ENCODE measurements around the gene ALG3.

The ALG3 gene

DNA sequence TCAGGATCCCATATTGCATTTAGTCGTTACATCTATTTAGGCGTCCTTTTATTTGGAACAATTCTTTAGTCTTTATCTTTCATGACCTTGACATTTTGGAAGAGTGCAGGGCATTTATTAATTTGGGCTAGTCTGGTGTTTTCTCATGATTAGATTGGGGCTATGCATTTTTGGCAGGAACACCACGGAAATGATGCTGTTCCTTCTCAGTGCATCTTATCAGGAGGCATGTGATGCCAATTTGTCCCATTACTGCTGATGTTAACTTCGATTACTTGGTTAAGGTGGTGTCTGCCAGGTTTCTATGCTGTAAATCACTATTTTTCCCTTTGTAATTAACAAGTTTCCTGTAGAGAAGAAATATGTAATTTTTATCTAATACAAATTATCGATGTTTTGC lies 37.5 kb downstream of the ALG3 start:
- ChIA-PET CTCF (interaction anchor here (1.1 kb wide), 1 partner anchor 16 kb away, joined by 3 read pairs; no protein-coding TSS in a partner anchor), POLR2A (no interaction called here)
- TF ChIP-seq, protein P1, sequence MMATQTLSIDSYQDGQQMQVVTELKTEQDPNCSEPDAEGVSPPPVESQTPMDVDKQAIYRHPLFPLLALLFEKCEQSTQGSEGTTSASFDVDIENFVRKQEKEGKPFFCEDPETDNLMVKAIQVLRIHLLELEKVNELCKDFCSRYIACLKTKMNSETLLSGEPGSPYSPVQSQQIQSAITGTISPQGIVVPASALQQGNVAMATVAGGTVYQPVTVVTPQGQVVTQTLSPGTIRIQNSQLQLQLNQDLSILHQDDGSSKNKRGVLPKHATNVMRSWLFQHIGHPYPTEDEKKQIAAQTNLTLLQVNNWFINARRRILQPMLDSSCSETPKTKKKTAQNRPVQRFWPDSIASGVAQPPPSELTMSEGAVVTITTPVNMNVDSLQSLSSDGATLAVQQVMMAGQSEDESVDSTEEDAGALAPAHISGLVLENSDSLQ (IDR thresholded peaks at IDR 0.05) = no peak
- TF ChIP-seq FOXM1 (IDR thresholded peaks at IDR 0.05; ENCODE audit: borderline replicate concordance) (no peak), CTBP1 (IDR thresholded peaks at IDR 0.05; ENCODE audit: borderline replicate concordance) (no peak), ARNT (IDR thresholded peaks at IDR 0.05) (no peak), L3MBTL2 (conservative IDR thresholded peaks at IDR 0.05) (no peak), HDGF (IDR thresholded peaks at IDR 0.05; ENCODE audit: borderline replicate concordance) (no peak), BHLHE40 (IDR thresholded peaks at IDR 0.05; ENCODE audit: borderline replicate concordance) (no peak), SUZ12 (IDR thresholded peaks at IDR 0.05) (no peak), FOXK2 (IDR thresholded peaks at IDR 0.05) (no peak), NFRKB (IDR thresholded peaks at IDR 0.05) (no peak), ELF4 (IDR thresholded peaks at IDR 0.05) (no peak), LEF1 (IDR thresholded peaks at IDR 0.05; ENCODE audit: borderline replicate concordance) (no peak), SP1 (IDR thresholded peaks at IDR 0.05) (no peak)

DNA sequence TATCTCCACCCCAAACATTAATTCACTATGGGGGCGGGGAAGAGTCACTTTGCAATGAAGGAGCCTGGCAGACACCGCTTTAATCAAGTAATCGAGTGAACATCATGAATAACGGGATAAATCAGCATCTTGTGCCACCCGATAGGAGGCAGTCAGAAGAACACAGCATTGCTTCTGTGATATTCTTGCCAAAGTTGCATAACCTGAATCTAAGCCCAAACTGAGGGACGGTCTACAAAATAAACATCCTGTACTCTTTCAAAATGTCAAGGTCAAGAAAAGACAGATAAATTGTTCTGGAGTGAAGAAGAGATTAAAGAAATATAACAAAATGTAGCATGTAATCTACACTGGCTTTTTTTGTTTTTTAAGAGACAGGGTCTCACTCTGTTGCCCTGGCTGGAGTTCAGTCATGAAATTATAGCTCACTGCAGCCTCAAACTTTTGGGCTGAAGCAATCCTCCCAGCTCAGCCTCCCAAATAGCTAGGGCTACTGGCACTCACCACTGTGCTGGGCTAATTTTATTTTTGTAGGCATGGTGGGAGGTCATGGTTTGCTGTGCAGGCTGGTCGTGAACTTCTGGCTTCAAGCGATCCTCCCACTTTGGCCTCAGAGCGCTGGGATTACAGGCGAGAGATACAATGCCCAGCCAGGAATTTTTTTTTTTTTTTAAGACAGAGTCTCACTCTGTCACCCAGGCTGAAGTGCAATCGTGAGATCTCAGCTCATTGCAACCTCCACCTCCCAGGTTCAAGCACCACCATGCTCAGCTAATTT lies 39.4 kb downstream of the ALG3 start:
- no peak for TF ChIP-seq FOXA1 (IDR thresholded peaks at IDR 0.05)
- TF ChIP-seq, protein P1 (IDR thresholded peaks at IDR 0.05) = no peak
- TF ChIP-seq BHLHE40 (IDR thresholded peaks at IDR 0.05; ENCODE audit: borderline replicate concordance) = no peak
- TF ChIP-seq NFRKB (IDR thresholded peaks at IDR 0.05) = no peak
- no peak for TF ChIP-seq ELF4 (IDR thresholded peaks at IDR 0.05)
- CTCF ChIA-PET = interaction anchor here (0.9 kb wide), 1 partner anchor 18 kb away, joined by 3 read pairs; no protein-coding TSS in a partner anchor
- no peak for DNase-seq (ENCODE audit: extremely low spot score)
- POLR2A ChIA-PET = no interaction called here

More for the DNA sequence above, 37.5 kb downstream of the ALG3 start:
- no peak for DNase-seq (ENCODE audit: extremely low spot score)

DNA sequence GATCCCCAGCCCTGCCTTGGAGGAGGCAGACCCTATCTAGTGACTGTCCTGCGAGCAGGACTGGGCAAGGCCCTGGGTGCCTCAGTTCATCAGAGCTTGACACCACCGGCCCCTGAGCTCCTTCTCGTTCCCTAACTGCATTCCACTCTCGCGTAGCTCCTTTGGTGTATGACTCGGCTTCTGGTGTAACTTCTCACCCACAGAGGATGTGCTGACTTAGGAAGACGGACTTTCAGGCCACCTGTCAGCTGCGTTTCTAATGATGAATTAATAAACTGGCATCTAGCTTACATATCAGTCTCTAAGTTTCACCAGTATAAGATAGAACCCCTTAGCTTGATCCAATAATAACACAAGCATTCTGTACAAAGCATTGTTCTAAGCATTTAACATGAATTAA lies 45.2 kb downstream of the ALG3 start:
- ChIA-PET CTCF (no interaction called here), POLR2A (no interaction called here)

DNA sequence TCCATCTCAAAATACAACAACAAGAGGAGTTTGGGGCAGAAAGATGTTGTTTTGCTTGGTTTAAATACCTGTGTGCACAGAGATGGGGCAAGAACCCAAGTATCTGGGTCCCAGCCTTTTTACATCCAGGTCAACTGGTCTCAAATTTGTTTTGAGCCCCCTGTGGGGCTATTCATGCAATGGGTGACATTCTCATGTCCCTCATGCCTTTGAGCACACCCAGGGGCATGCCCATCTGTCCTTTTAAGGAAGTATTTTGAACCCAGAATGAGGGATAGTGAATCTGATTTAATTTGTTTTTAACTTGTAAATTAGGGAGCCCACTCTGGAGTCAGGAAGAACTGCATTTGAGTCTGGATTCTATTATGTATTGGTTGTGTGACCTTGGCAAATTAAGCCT lies 47.9 kb downstream of the ALG3 start:
- TF ChIP-seq LEF1 (IDR thresholded peaks at IDR 0.05; ENCODE audit: borderline replicate concordance) = no peak
- no peak for TF ChIP-seq FOXA1 (IDR thresholded peaks at IDR 0.05)
- no peak for TF ChIP-seq SP1 (IDR thresholded peaks at IDR 0.05)
- no peak for TF ChIP-seq CTBP1 (IDR thresholded peaks at IDR 0.05; ENCODE audit: borderline replicate concordance)
- TF ChIP-seq FOXK2 (IDR thresholded peaks at IDR 0.05) = no peak
- TF ChIP-seq FOXM1 (IDR thresholded peaks at IDR 0.05; ENCODE audit: borderline replicate concordance) = no peak
- no peak for DNase-seq (ENCODE audit: extremely low spot score)
- ChIA-PET CTCF (no interaction called here), POLR2A (no interaction called here)

More for the DNA sequence above, 45.2 kb downstream of the ALG3 start:
- TF ChIP-seq NFRKB (IDR thresholded peaks at IDR 0.05) (no peak), HDGF (IDR thresholded peaks at IDR 0.05; ENCODE audit: borderline replicate concordance) (no peak), FOXK2 (IDR thresholded peaks at IDR 0.05) (no peak), CTBP1 (IDR thresholded peaks at IDR 0.05; ENCODE audit: borderline replicate concordance) (no peak), LEF1 (IDR thresholded peaks at IDR 0.05; ENCODE audit: borderline replicate concordance) (no peak)
- no peak for DNase-seq (ENCODE audit: extremely low spot score)

DNA sequence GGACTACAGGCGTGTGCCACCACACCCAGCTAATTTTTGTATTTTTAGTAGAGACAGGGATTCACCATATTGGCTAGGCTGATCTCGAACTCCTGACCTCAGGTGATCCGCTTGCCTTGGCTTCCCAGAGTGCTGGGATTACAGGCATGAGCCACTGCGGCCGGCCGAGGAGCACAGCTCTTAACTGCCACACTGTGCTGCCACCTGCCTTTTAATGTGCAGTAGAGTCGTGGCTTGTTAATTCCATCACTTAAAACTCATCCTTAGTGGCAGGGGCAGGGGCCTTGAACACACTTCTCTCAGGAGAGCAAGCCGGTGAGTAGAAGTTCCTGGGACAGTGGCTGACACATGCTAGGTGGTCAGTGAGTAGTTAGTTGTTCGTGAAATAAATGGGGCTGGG lies 50.3 kb downstream of the ALG3 start:
- TF ChIP-seq FOXM1 (IDR thresholded peaks at IDR 0.05; ENCODE audit: borderline replicate concordance) = no peak
- TF ChIP-seq L3MBTL2 (conservative IDR thresholded peaks at IDR 0.05) = no peak
- no peak for TF ChIP-seq SP1 (IDR thresholded peaks at IDR 0.05)
- no peak for TF ChIP-seq BHLHE40 (IDR thresholded peaks at IDR 0.05; ENCODE audit: borderline replicate concordance)
- TF ChIP-seq HDGF (IDR thresholded peaks at IDR 0.05; ENCODE audit: borderline replicate concordance) = no peak
- TF ChIP-seq ZNF384 (IDR thresholded peaks at IDR 0.05) = no peak
- no peak for TF ChIP-seq TARDBP (IDR thresholded peaks at IDR 0.05)
- CTCF ChIA-PET = interaction anchor here (0.5 to 0.7 kb wide), 2 partner anchors 42 to 183 kb away, joined by 4 to 5 read pairs; no protein-coding TSS in a partner anchor
- POLR2A ChIA-PET = no interaction called here
- no peak for DNase-seq (ENCODE audit: extremely low spot score)

DNA sequence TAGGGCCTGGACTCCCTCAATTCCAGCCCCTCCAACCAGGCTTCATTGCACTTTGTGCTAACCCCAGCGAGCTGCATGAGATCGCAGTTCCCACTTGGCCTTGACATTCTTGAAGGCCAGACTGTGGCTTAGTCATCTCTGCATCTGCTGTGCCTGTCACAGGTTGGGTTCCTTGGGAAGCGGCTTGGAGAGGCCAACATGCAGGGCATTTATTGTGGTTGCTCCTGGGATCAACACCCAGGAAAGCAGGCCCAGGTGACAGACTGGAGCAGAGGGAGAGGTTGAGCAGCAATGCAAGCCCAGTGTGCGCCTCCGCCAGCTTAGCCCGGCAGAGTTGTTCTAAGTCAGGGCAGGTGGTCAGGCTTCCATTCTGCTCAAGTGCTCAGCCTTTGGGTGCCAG lies 52.2 kb downstream of the ALG3 start:
- CTCF ChIA-PET = no interaction called here
- POLR2A ChIA-PET = interaction anchor here (1.2 kb wide), 1 partner anchor 62 kb away, joined by 3 read pairs; the partner anchor contains the start of gene EIF2B5
- no peak for DNase-seq (ENCODE audit: extremely low spot score)
- no peak for TF ChIP-seq CTBP1 (IDR thresholded peaks at IDR 0.05; ENCODE audit: borderline replicate concordance)
- TF ChIP-seq ELF4 (IDR thresholded peaks at IDR 0.05) = no peak
- no peak for TF ChIP-seq LEF1 (IDR thresholded peaks at IDR 0.05; ENCODE audit: borderline replicate concordance)
- no peak for TF ChIP-seq FOXK2 (IDR thresholded peaks at IDR 0.05)
- no peak for TF ChIP-seq FOXA1 (IDR thresholded peaks at IDR 0.05)
- no peak for TF ChIP-seq L3MBTL2 (conservative IDR thresholded peaks at IDR 0.05)

DNA sequence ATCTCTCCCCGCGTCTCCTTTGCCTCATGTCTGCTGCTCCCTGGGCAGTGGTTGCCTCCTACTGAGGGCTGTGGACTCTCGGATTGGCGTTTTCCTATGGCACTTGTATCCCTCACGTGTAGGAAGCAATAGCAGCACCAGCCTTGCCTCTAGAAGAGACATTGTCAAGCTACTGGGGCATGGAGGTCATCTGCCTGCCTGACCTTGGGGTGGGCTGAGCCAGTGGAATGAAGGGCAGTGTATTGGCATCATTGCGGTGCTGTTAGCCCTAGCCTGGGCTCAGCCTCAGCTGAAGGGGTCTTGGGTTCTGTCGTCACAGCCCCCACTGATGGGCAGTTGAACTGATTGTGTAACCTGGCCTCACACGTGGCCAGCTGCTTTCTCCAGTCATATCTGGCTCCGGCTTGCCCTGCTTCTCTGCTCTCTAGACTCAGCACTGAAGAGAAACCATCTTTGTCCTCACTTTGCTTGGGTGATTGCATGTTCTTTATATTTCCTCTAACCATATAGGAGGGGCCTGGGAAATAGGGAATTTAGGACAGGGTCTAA lies 54.7 kb downstream of the ALG3 start:
- DNase-seq (ENCODE audit: extremely low spot score) = no peak
- TF ChIP-seq NFRKB (IDR thresholded peaks at IDR 0.05) (no peak), FOXM1 (IDR thresholded peaks at IDR 0.05; ENCODE audit: borderline replicate concordance) (no peak), TARDBP (IDR thresholded peaks at IDR 0.05) (no peak), FOXK2 (IDR thresholded peaks at IDR 0.05) (no peak), HDGF (IDR thresholded peaks at IDR 0.05; ENCODE audit: borderline replicate concordance) (no peak), BHLHE40 (IDR thresholded peaks at IDR 0.05; ENCODE audit: borderline replicate concordance) (no peak), ELF4 (IDR thresholded peaks at IDR 0.05) (no peak), ARNT (IDR thresholded peaks at IDR 0.05) (no peak), L3MBTL2 (conservative IDR thresholded peaks at IDR 0.05) (no peak)
- CTCF ChIA-PET = interaction anchor here (0.6 kb wide), 1 partner anchor 20 kb away, joined by 8 read pairs; no protein-coding TSS in a partner anchor
- POLR2A ChIA-PET = interaction anchor here (1.6 kb wide), 1 partner anchor 8 kb away, joined by 6 read pairs; the partner anchor contains the start of gene ABCF3

All from HEK293T (cell line).